Nephron progenitor cell (in vitro differentiated cells): ENCODE data around the gene FANCL.
"Not testable (repeated sequence)": the region's sequence is repeated elsewhere in the genome, so short reads cannot be mapped to it uniquely, and the experiment has no call there.

Source experiments
- DNase-seq: peaks from one replicate; pipeline ENCODE4 v3.0.0; 2021
- H3K27ac Mint-ChIP-seq: 2 replicates; pipeline ENCODE4 v1.8.0; 2021; ENCODE audit warnings: mild to moderate bottlenecking, moderate library complexity, mixed read lengths
- H3K27me3 Mint-ChIP-seq: 2 replicates; pipeline ENCODE4 v1.8.0; 2021; ENCODE audit warnings: mild to moderate bottlenecking, low read depth, mixed read lengths; ENCODE audit not compliant: poor library complexity
- H3K36me3 Mint-ChIP-seq: 2 replicates; pipeline ENCODE4 v1.8.0; 2021; ENCODE audit warnings: low read depth, mixed read lengths
- H3K4me1 Mint-ChIP-seq: 2 replicates; pipeline ENCODE4 v1.8.0; 2021; ENCODE audit warnings: mixed read lengths
- H3K4me3 Mint-ChIP-seq: 2 replicates; pipeline ENCODE4 v1.8.0; 2021; ENCODE audit warnings: mild to moderate bottlenecking, moderate library complexity, mixed read lengths
- H3K9me3 Mint-ChIP-seq: 2 replicates; pipeline ENCODE4 v1.8.0; 2021; ENCODE audit warnings: mild to moderate bottlenecking, moderate library complexity, mixed read lengths
- TF ChIP-seq, protein P1 (sequence below): fragments of 200-600 bp; sonication (generic); IDR thresholded peaks from 2 replicates; pipeline ENCODE4 v1.5.0; 2021; ENCODE audit warnings: antibody characterized with exemption

FANCL gene

DNA sequence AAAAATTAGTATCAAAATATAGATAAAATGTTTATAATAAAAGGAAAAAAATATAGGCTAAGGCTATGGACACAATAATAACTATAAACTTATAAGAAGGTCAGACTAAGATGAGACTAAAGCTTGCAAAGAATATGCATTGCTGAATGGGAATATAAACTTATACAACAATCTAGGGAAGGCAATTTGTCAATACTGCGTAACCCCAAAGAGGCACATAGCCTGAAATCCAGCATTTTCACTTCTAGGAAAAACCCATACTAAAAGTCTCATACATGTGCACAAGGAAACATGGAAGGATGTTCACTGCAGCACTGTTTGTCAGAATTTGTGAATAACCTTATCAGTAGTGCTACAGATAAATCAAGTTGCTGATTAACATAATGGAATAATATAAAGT lies 45.5 kb downstream of the FANCL start:
- Mint-ChIP-seq H3K4me1 (no peaks in the 10 kb centered on the region), H3K27ac (no peak overlapping the region), H3K36me3 (peaks cover 27% of the 10 kb centered on the region), H3K27me3 (no peaks in the 10 kb centered on the region), H3K4me3 (no peak overlapping the region), H3K9me3 (no peaks in the 10 kb centered on the region)
- TF ChIP-seq, protein P1, sequence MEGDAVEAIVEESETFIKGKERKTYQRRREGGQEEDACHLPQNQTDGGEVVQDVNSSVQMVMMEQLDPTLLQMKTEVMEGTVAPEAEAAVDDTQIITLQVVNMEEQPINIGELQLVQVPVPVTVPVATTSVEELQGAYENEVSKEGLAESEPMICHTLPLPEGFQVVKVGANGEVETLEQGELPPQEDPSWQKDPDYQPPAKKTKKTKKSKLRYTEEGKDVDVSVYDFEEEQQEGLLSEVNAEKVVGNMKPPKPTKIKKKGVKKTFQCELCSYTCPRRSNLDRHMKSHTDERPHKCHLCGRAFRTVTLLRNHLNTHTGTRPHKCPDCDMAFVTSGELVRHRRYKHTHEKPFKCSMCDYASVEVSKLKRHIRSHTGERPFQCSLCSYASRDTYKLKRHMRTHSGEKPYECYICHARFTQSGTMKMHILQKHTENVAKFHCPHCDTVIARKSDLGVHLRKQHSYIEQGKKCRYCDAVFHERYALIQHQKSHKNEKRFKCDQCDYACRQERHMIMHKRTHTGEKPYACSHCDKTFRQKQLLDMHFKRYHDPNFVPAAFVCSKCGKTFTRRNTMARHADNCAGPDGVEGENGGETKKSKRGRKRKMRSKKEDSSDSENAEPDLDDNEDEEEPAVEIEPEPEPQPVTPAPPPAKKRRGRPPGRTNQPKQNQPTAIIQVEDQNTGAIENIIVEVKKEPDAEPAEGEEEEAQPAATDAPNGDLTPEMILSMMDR: no peak
- DNase-seq: no peak

DNA sequence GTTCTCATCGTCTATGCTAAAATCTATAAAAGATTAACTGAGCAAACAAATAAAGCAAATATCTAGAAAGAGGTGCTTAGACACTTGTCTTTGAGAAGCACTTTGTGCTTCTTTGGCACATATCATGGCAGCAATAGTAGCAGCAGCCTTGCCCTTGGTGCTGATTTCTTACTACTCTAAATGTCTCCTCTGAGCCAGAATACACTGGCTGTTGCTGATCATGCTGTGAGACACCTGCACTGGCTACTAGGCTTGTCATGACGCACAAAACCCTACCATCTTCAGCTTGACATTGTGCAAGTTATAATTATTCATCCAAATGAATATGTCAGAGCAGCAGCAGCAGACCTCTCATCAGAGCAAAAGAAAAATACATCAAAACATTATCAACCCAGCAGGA lies 46.7 kb downstream of the FANCL start:
- H3K36me3 Mint-ChIP-seq: peaks cover 19% of the 10 kb centered on the region
- H3K9me3 Mint-ChIP-seq: no peaks in the 10 kb centered on the region
- H3K27ac Mint-ChIP-seq: no peak overlapping the region
- DNase-seq: no peak
- no peak overlapping the region for H3K4me3 Mint-ChIP-seq
- H3K4me1 Mint-ChIP-seq: no peaks in the 10 kb centered on the region
- H3K27me3 Mint-ChIP-seq: no peaks in the 10 kb centered on the region
- TF ChIP-seq, protein P1: no peak

DNA sequence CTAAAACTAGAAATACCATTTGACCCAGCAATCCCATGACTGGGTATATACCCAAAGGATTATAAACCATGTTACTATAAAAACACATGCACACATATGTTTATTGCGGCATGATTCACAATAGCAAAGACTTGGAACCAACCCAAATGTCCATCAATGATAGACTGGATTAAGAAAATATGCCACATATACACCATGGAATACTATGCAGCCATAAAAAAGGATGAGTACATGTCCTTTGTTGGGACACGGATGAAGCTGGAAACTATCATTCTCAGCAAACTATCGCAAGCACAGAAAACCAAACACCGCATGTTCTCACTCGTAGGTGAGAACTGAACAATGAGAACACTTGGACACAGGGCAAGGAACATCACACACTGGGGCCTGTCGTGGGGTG lies 54.1 kb downstream of the FANCL start:
- H3K36me3 Mint-ChIP-seq: peaks cover 40% of the 10 kb centered on the region
- not testable (repeated sequence) for DNase-seq, H3K27me3 Mint-ChIP-seq, H3K4me1 Mint-ChIP-seq, H3K9me3 Mint-ChIP-seq, H3K27ac Mint-ChIP-seq, H3K4me3 Mint-ChIP-seq

DNA sequence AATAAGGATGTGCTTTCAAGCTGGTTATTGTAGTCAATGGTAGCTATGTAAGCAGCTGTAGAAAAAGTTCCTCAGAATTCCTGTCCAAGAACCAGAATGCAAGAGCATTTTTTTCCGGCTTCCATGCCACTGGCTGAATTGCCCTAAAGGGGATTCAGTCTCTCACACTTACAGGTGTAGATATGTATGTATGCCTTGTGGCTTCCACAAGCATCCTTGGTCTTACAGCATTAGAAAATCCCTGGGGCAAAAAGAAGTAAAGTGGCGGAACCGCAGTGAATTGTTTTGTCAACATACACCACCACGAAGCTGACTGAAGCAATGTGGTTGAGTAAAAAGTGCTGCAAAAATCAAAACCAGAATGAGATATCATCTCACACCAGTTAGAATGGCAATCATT lies 54.6 kb downstream of the FANCL start:
- no peak for DNase-seq
- H3K27ac Mint-ChIP-seq: no peak overlapping the region
- H3K9me3 Mint-ChIP-seq: no peaks in the 10 kb centered on the region
- TF ChIP-seq, protein P1: no peak
- H3K27me3 Mint-ChIP-seq: no peaks in the 10 kb centered on the region
- H3K4me3 Mint-ChIP-seq: no peak overlapping the region
- H3K36me3 Mint-ChIP-seq: peaks cover 40% of the 10 kb centered on the region
- H3K4me1 Mint-ChIP-seq: no peaks in the 10 kb centered on the region

DNA sequence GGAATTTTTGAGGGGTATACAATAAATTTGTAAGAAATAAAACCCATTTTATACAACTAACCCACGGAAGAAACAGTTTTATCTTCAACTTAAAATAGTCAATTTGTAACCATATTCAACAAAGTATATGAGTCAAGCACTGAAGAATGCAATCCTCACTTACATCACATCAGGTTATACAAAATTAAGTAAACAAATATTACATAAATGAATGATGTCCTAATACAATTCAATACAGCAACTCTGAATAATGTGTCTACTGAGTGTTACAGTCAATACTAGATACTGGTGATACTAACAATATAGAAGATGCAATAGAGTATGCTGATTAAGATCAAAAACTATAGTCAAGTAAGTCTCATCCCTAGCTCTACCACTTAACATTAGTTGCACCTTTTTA lies 58.6 kb downstream of the FANCL start:
- no peak overlapping the region for H3K27ac Mint-ChIP-seq
- peaks cover 61% of the 10 kb centered on the region for H3K36me3 Mint-ChIP-seq
- peaks cover 2% of the 10 kb centered on the region for H3K27me3 Mint-ChIP-seq
- no peak overlapping the region for H3K4me3 Mint-ChIP-seq
- DNase-seq: no peak
- H3K4me1 Mint-ChIP-seq: no peaks in the 10 kb centered on the region
- TF ChIP-seq, protein P1: no peak
- H3K9me3 Mint-ChIP-seq: peaks cover 30% of the 10 kb centered on the region

DNA sequence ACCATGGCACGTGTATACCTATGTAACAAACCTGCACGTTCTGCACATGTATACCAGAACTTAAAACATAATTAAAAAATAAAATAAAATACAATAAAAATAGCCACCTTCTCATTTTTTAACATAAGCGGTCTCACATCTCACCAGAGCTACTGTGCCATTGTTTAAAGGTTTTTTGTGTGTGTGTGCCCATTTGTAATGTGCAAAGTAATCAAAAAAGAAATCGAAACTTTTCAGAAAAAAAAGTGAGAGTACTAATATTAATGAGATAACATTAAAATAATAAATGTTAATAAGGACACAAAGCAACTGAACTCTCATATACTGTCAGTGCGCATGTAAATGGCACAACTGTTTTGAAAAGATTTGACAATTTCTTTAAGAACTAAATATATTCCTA lies 60.5 kb downstream of the FANCL start:
- Mint-ChIP-seq H3K27me3 (peaks cover 2% of the 10 kb centered on the region), H3K27ac (no peak overlapping the region), H3K36me3 (peaks cover 63% of the 10 kb centered on the region), H3K9me3 (peaks cover 45% of the 10 kb centered on the region), H3K4me1 (no peaks in the 10 kb centered on the region), H3K4me3 (no peak overlapping the region)
- no peak for DNase-seq
- TF ChIP-seq, protein P1: no peak

DNA sequence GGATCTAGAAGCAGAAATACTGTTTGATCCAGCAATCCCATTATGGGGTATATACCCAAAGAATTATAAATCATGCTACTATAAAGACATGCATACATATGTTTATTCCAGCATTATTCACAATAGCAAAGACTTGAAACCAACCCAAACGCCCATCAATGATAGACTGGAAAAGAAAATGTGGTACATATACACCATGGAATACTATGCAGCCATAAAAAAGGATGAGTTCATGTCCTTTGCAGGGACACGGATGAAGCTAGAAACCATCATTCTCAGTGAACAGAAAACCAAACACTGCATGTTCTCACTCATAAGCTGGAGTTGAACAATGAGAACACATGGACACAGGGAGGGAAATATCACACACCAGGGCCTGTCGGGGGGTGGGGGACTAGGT lies 61.0 kb downstream of the FANCL start:
- DNase-seq, H3K4me1 Mint-ChIP-seq, H3K27ac Mint-ChIP-seq, H3K4me3 Mint-ChIP-seq, H3K27me3 Mint-ChIP-seq: not testable (repeated sequence)
- H3K9me3 Mint-ChIP-seq: peaks cover 49% of the 10 kb centered on the region
- H3K36me3 Mint-ChIP-seq: peaks cover 67% of the 10 kb centered on the region

DNA sequence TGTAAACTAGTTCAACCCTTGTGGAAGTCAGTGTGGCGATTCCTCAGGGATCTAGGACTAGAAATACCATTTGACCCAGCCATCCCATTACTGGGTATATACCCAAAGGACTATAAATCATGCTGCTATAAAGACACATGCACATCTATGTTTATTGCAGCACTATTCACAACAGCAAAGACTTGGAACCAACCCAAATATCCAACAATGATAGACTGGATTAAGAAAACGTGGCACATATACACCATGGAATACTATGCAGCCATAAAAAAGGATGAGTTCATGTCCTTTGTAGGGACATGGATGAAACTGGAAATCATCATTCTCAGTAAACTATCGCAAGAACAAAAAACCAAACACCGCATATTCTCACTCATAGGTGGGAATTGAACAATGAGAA lies 63.9 kb downstream of the FANCL start:
- H3K27me3 Mint-ChIP-seq, H3K27ac Mint-ChIP-seq, H3K4me3 Mint-ChIP-seq, H3K4me1 Mint-ChIP-seq, DNase-seq: not testable (repeated sequence)
- peaks cover 78% of the 10 kb centered on the region for H3K9me3 Mint-ChIP-seq
- H3K36me3 Mint-ChIP-seq: peaks cover 93% of the 10 kb centered on the region

DNA sequence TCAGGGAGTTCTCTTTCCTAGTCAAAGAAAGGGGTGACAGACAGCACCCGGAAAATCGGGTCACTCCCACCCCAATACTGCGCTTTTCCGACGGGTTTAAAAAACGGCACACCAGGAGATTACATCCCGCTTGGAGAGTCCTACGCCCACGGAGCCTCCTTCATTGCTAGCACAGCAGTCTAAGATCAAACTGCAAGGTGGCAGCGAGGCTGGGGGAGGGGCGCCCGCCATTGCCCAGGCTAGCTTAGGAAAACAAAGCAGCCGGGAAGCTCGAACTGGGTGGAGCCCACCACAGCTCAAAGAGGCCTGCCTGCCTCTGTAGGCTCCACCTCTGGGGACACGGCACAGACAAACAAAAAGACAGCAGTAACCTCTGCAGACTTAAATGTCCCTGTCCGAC lies 69.3 kb downstream of the FANCL start:
- H3K4me3 Mint-ChIP-seq, DNase-seq, H3K27me3 Mint-ChIP-seq, H3K27ac Mint-ChIP-seq, H3K4me1 Mint-ChIP-seq: not testable (repeated sequence)
- Mint-ChIP-seq H3K9me3 (peaks cover 67% of the 10 kb centered on the region), H3K36me3 (peaks cover 82% of the 10 kb centered on the region)

DNA sequence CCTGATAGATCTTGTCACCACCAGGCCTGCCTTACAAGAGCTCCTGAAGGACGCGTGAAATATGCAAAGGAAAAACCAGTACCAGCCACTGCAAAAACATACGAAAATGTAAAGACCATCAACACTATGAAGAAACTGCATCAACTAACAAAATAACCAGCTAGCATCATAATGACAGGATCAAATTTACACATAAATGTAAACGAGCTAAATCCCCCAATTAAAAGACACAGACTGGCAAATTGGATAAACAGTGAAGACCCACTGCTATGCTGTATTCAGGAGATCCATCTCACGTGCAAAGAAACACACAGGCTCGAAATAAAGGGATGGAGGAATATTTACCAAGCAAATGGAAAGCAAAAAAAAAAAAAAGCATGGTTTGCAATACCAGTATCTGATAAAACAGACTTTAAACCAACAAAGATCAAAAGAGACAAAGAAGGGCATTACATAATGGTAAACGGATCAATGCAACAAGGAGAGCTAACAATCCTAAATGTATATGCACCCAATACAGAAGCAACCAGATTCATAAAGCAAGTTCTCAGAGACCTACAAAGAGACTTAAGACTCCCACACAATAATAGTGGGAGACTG lies 70.7 kb downstream of the FANCL start:
- not testable (repeated sequence) for H3K27me3 Mint-ChIP-seq, H3K4me1 Mint-ChIP-seq, H3K27ac Mint-ChIP-seq, DNase-seq, H3K4me3 Mint-ChIP-seq
- H3K36me3 Mint-ChIP-seq: peaks cover 69% of the 10 kb centered on the region
- peaks cover 56% of the 10 kb centered on the region for H3K9me3 Mint-ChIP-seq
